NT2/D1 (cell line): ENCODE data around the gene TUG1.

Experiments used
- SUZ12 ChIP-seq: IDR thresholded peaks from 2 replicates; pipeline ENCODE4 v1.6.1; 2011; ENCODE audit not compliant: insufficient read length, insufficient read depth; ENCODE audit errors: extremely low read depth
- YY1 ChIP-seq: IDR thresholded peaks from 2 replicates; pipeline ENCODE4 v1.6.1; 2011; ENCODE audit not compliant: insufficient read length, insufficient read depth
- ZNF274 ChIP-seq: IDR thresholded peaks from 2 replicates; pipeline ENCODE4 v1.6.1; 2011; ENCODE audit warnings: mild to moderate bottlenecking, low read depth, low read length

GRCh38 chr22:30969532-30970355, 679 bp downstream of the TUG1 start:
- TF ChIP-seq ZNF274 (no peak), YY1 (no peak), SUZ12 (no peak)
